Measurements from ENCODE around the gene RPS15. TPM values are rescaled to one million over a fixed set of nuclear protein-coding genes. Genes with fewer than 3 reads are reported as not detected.
A peak's percentile ranks its signal among the peaks of the same experiment; 100 is the strongest.

RPS15 gene
- total and polyA plus RNA-seq, 2 of the 13 experiments (the other 11 are each of a cell fraction or from before 2014, with no cell fraction given): 695 to 1,411 TPM

DNA sequence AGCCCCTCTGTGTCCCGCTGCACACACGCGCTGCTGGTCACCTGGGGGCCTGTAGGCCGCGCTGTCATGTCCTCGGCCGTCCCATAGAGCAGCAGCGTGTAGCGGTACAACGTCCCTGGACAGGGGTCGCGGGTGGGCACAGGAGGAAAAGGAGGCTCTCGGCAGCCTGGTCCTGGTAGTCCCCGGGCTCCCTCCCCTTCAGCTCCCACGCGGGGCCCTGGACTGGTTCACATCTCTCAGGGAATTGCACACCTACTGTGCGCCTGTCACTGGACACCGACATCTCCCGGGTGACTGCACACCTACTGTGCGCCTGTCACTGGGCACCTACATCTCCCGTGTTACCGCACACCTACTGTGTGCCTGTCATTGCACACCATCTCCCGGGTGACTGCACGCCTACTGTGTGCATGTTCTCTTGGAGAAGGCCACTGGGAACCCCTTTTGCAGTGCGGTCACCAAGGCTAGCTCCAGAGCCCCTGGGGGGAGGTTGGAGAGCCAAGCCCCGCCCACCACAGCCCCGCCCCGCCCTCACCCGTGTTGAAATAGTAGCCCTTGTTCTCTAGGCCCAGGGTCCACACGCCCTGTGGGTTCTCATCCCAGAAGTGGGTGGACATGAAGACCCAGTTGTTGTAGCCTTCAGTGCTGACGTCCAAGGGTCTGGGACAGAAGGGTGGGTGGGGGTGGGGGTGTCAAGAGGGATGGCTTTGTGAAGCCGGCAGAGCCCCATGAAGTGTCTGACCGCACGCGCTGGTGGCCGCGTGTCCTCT, 44.4 kb downstream of the RPS15 start (continued):
- TF ChIP-seq, protein P1, sequence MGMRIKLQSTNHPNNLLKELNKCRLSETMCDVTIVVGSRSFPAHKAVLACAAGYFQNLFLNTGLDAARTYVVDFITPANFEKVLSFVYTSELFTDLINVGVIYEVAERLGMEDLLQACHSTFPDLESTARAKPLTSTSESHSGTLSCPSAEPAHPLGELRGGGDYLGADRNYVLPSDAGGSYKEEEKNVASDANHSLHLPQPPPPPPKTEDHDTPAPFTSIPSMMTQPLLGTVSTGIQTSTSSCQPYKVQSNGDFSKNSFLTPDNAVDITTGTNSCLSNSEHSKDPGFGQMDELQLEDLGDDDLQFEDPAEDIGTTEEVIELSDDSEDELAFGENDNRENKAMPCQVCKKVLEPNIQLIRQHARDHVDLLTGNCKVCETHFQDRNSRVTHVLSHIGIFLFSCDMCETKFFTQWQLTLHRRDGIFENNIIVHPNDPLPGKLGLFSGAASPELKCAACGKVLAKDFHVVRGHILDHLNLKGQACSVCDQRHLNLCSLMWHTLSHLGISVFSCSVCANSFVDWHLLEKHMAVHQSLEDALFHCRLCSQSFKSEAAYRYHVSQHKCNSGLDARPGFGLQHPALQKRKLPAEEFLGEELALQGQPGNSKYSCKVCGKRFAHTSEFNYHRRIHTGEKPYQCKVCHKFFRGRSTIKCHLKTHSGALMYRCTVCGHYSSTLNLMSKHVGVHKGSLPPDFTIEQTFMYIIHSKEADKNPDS (CRISPR knock-in tag; IDR thresholded peaks at IDR 0.05): no peak
- TF ChIP-seq, protein P2, sequence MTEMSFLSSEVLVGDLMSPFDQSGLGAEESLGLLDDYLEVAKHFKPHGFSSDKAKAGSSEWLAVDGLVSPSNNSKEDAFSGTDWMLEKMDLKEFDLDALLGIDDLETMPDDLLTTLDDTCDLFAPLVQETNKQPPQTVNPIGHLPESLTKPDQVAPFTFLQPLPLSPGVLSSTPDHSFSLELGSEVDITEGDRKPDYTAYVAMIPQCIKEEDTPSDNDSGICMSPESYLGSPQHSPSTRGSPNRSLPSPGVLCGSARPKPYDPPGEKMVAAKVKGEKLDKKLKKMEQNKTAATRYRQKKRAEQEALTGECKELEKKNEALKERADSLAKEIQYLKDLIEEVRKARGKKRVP (CRISPR knock-in tag; IDR thresholded peaks at IDR 0.05): no peak
- no peak for TF ChIP-seq ZNF577 (CRISPR knock-in tag; IDR thresholded peaks at IDR 0.05; ENCODE audit: borderline replicate concordance, low read depth)
- TF ChIP-seq, protein P3, sequence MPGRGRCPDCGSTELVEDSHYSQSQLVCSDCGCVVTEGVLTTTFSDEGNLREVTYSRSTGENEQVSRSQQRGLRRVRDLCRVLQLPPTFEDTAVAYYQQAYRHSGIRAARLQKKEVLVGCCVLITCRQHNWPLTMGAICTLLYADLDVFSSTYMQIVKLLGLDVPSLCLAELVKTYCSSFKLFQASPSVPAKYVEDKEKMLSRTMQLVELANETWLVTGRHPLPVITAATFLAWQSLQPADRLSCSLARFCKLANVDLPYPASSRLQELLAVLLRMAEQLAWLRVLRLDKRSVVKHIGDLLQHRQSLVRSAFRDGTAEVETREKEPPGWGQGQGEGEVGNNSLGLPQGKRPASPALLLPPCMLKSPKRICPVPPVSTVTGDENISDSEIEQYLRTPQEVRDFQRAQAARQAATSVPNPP (CRISPR knock-in tag; IDR thresholded peaks at IDR 0.05): no peak
- no peak for TF ChIP-seq STAT6 (CRISPR knock-in tag; IDR thresholded peaks at IDR 0.05; ENCODE audit: borderline replicate concordance)
- TF ChIP-seq, protein P4, sequence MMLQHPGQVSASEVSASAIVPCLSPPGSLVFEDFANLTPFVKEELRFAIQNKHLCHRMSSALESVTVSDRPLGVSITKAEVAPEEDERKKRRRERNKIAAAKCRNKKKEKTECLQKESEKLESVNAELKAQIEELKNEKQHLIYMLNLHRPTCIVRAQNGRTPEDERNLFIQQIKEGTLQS (CRISPR knock-in tag; IDR thresholded peaks at IDR 0.05): 0 out of 2 replicates have a peak, but pooled peaks have one; percentile 8
- TF ChIP-seq, protein P5, sequence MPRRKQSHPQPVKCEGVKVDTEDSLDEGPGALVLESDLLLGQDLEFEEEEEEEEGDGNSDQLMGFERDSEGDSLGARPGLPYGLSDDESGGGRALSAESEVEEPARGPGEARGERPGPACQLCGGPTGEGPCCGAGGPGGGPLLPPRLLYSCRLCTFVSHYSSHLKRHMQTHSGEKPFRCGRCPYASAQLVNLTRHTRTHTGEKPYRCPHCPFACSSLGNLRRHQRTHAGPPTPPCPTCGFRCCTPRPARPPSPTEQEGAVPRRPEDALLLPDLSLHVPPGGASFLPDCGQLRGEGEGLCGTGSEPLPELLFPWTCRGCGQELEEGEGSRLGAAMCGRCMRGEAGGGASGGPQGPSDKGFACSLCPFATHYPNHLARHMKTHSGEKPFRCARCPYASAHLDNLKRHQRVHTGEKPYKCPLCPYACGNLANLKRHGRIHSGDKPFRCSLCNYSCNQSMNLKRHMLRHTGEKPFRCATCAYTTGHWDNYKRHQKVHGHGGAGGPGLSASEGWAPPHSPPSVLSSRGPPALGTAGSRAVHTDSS (CRISPR knock-in tag; conservative IDR thresholded peaks at IDR 0.05): no peak
- no peak for TF ChIP-seq ZNF543 (CRISPR knock-in tag; IDR thresholded peaks at IDR 0.05)
- TF ChIP-seq DNMT1 (CRISPR knock-in tag; IDR thresholded peaks at IDR 0.05): no peak
- peak; percentile 61; the same call in 1 of the 2 replicates for TF ChIP-seq ZNF629 (CRISPR knock-in tag; conservative IDR thresholded peaks at IDR 0.05)
- TF ChIP-seq ZNF136 (CRISPR knock-in tag; IDR thresholded peaks at IDR 0.05; ENCODE audit: low read depth): no peak
- TF ChIP-seq XRCC5 (optimal IDR thresholded peaks at IDR 0.05; ENCODE audit: low read length): peak; percentile 11
- peak; percentile 88; the same call in 1 of the 2 replicates for TF ChIP-seq ZBTB38 (CRISPR knock-in tag; IDR thresholded peaks at IDR 0.05)
- TF ChIP-seq CBX2 (IDR thresholded peaks at IDR 0.05; ENCODE audit: low read depth, low read length): no peak
- no peak for TF ChIP-seq CBX2 (CRISPR knock-in tag; IDR thresholded peaks at IDR 0.05; ENCODE audit: low read depth)
- peak; percentile 52; the same call in 1 of the 2 replicates for TF ChIP-seq SP4 (CRISPR knock-in tag; IDR thresholded peaks at IDR 0.05)
- no peak for TF ChIP-seq PRMT3 (CRISPR knock-in tag; IDR thresholded peaks at IDR 0.05; ENCODE audit: borderline replicate concordance, low read depth)
- TF ChIP-seq TCF12 (IDR thresholded peaks at IDR 0.05): no peak
- TF ChIP-seq TCF12 (CRISPR knock-in tag; IDR thresholded peaks at IDR 0.05): no peak
- TF ChIP-seq NRL (CRISPR knock-in tag; IDR thresholded peaks at IDR 0.05; ENCODE audit: borderline replicate concordance): no peak
